Adrenal gland (tissue), 5 donors: ENCODE data around the gene NEK7.

ENCODE experiments used
- CTCF ChIP-seq, 6 experiments: fragments of 450-650 bp in 4 of 6; fragments of 200-600 bp in 2 of 6; sonication (generic) in 1 of 6; IDR thresholded peaks; 1 replicate in 5 of 6; 2 replicates in 1 of 6; pipeline versions ENCODE4 v1.5.1 to v1.8.0; 2016 to 2021; ENCODE audit warnings: antibody characterized with exemption in 6 of 6, mild to moderate bottlenecking in 2 of 6, moderate library complexity in 1 of 6
- POLR2A ChIP-seq, 2 donors: fragments of 450-650 bp; IDR thresholded peaks; one replicate each; pipeline ENCODE4 v1.6.1; 2017; ENCODE audit warnings: antibody characterized with exemption in 2 of 2, mild to moderate bottlenecking in 2 of 2, moderate library complexity in 1 of 2
- donor health status: DM: no; HTN: no; CAD: no.

GRCh38 chr1:198270273-198270828 is 113.6 kb downstream of the NEK7 start:
- TF ChIP-seq POLR2A (IDR thresholded peaks at IDR 0.05) (no peak), CTCF (IDR thresholded peaks at IDR 0.05) (no peak)
